A673 (cell line): ENCODE data around the gene LAMA5. TPM values are rescaled to one million over a fixed set of nuclear protein-coding genes. Genes with fewer than 3 reads are reported as not detected.

Source experiments
- BruUV-seq: library from RNA; stranded (reverse); fragments of 400-500 nt; replicated peaks from 2 replicates; lab custom pipeline; 2021; lab: Mats Ljungman, UMichigan
- CTCF ChIA-PET: fragments of 300-600 bp; sonication (Branson Sonifier 250); formaldehyde crosslinking; loops from one replicate; lab custom pipeline; 2022; ENCODE audit warnings: antibody characterized with exemption; lab: Charles Lee
- POLR2A ChIA-PET: fragments of 300-600 bp; sonication (Branson Sonifier 250); formaldehyde crosslinking; loops from one replicate; lab custom pipeline; 2022; ENCODE audit warnings: antibody characterized with exemption; ENCODE audit not compliant: low non-redundant PET; lab: Charles Lee
- DNase-seq: peaks from one replicate; pipeline ENCODE4 v3.0.0-alpha.2; 2015; ENCODE audit warnings: low spot score
- H3K27ac ChIP-seq: fragments of 200-600 bp; sonication (generic); 2 replicates; pipeline ENCODE4 v1.5.1; 2016; ENCODE audit warnings: mixed run types, low read depth, mild to moderate bottlenecking, mixed read lengths, antibody characterized with exemption, low read length; ENCODE audit not compliant: poor library complexity, severe bottlenecking
- H3K27me3 ChIP-seq: fragments of 200-600 bp; sonication (generic); replicated peaks from 2 replicates; pipeline ENCODE4 v1.6.1; 2017; ENCODE audit warnings: mixed run types, low read depth, mild to moderate bottlenecking, mixed read lengths, antibody characterized with exemption, low read length; ENCODE audit not compliant: insufficient read depth, poor library complexity
- H3K36me3 ChIP-seq: fragments of 200-600 bp; sonication (generic); 2 replicates; pipeline ENCODE4 v1.6.1; 2016; ENCODE audit warnings: mixed run types, mild to moderate bottlenecking, mixed read lengths, antibody characterized with exemption, low read length; ENCODE audit not compliant: insufficient read depth, poor library complexity, severe bottlenecking
- H3K4me1 ChIP-seq: fragments of 200-600 bp; sonication (generic); 2 replicates; pipeline ENCODE4 v1.6.1; 2017; ENCODE audit warnings: mixed run types, mild to moderate bottlenecking, mixed read lengths, antibody characterized with exemption, low read length; ENCODE audit not compliant: insufficient read depth, poor library complexity, severe bottlenecking
- H3K4me3 ChIP-seq: fragments of 200-600 bp; sonication (generic); 2 replicates; pipeline ENCODE4 v1.5.1; 2016; ENCODE audit warnings: low read depth, mixed run types, mild to moderate bottlenecking, mixed read lengths, low read length; ENCODE audit not compliant: poor library complexity, severe bottlenecking
- H3K9me3 ChIP-seq: fragments of 200-600 bp; sonication (generic); 2 replicates; pipeline ENCODE4 v1.6.1; 2016; ENCODE audit warnings: mixed run types, low read depth, mild to moderate bottlenecking, mixed read lengths, antibody characterized with exemption, low read length; ENCODE audit not compliant: poor library complexity, severe bottlenecking
- EZH2 ChIP-seq: fragments of 200-600 bp; sonication (generic); IDR thresholded peaks from 2 replicates; pipeline ENCODE4 v1.6.1; 2017; ENCODE audit warnings: borderline replicate concordance, low read depth, mild to moderate bottlenecking, mixed read lengths, antibody characterized with exemption, low read length; ENCODE audit not compliant: poor library complexity, severe bottlenecking
- intact Hi-C: fragments of 100-400 bp; cut with micrococcal nuclease; formaldehyde crosslinking; loops from one replicate; pipeline ENCODE4 v1.10.0; 2022; ENCODE audit not compliant: unreplicated experiment
- total RNA-seq: library from RNA; stranded (reverse); gene quantifications from 2 replicates; pipeline ENCODE4 v1.2.3, GENCODE V29; 2021
- TF ChIP-seq, protein P1 (sequence below): fragments of 300-800, 200-600 bp; sonication (generic); conservative IDR thresholded peaks from 2 replicates; pipeline ENCODE4 v1.5.1; 2017; ENCODE audit warnings: low read depth, mild to moderate bottlenecking, antibody characterized with exemption, low read length, moderate library complexity, mixed read lengths

LAMA5 gene
- total RNA-seq, 1 experiment from 2014 or later, result 4.2 TPM

DNA sequence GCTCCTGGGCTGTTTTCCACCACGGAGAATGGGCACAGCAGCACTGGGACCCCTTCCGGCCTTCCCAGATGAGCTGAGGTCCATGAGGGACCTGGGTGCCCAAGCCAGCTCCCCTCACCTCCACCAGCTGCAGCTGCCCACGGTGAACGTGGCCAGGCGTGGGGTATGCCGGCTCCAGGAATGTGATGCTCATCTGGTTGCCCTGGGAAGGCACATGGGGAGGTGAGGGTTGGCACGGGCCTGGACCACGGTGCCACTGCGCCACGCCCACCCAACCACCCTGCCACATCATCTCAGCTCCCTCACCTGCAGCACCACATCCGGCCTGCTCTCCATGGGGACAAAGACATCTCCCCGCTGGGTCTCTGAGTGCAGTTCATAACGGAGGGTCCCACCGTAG is 40.6 kb downstream of the LAMA5 start:
- Histone ChIP-seq H3K4me1 (no peaks in the 10 kb centered on the region), H3K4me3 (no peak overlapping the region), H3K9me3 (no peaks in the 10 kb centered on the region), H3K27me3 (no peaks in the 10 kb centered on the region), H3K27ac (no peak overlapping the region), H3K36me3 (no peaks in the 10 kb centered on the region)
- DNase-seq, result no peak
- TF ChIP-seq, protein P1, sequence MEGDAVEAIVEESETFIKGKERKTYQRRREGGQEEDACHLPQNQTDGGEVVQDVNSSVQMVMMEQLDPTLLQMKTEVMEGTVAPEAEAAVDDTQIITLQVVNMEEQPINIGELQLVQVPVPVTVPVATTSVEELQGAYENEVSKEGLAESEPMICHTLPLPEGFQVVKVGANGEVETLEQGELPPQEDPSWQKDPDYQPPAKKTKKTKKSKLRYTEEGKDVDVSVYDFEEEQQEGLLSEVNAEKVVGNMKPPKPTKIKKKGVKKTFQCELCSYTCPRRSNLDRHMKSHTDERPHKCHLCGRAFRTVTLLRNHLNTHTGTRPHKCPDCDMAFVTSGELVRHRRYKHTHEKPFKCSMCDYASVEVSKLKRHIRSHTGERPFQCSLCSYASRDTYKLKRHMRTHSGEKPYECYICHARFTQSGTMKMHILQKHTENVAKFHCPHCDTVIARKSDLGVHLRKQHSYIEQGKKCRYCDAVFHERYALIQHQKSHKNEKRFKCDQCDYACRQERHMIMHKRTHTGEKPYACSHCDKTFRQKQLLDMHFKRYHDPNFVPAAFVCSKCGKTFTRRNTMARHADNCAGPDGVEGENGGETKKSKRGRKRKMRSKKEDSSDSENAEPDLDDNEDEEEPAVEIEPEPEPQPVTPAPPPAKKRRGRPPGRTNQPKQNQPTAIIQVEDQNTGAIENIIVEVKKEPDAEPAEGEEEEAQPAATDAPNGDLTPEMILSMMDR, result no peak
- no peak for TF ChIP-seq EZH2
- POLR2A ChIA-PET, result no interaction called here
- BruUV-seq, result no TSS peak
- intact Hi-C loops, result no loop called here
- CTCF ChIA-PET, result no interaction called here

DNA sequence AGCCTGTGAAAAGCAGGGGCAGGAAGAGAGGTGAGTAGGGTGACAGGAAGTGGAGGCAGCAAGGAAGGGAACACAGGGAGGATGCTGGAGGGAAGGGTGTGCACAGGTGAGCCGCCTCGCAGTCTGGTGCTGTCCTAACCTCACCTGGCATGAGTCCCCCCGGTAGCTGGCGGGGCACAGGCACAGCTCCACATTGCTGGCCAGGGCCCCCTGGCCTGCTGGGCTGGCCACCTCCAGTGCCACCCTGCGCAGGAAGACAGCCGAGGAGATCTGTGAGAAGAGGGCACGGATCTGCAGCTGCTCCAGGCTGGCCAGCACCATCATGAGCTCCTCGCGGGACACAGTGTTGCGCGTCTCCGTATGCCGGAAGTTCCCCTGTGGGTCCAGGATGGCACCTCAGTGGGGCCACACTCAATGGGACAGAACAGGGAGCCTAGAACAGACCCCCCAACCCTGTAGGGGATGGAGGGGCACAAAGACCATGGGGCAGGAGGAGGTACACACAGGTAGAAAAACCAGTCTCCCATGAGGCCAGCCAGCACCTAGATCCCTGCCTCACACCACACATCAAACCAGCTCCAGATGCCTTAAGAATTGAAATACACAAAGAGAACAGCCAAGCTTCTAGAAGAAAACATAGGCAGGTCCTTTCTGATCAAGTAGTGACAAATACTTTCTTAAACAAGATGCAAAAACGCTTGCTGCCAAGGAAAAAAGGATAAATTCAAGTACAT is 41.8 kb downstream of the LAMA5 start:
- intact Hi-C loops, result no loop called here
- Histone ChIP-seq H3K4me1 (no peaks in the 10 kb centered on the region), H3K9me3 (no peaks in the 10 kb centered on the region), H3K4me3 (no peak overlapping the region), H3K27ac (no peak overlapping the region), H3K27me3 (no peaks in the 10 kb centered on the region), H3K36me3 (no peaks in the 10 kb centered on the region)
- CTCF ChIA-PET, result no interaction called here
- no TSS peak for BruUV-seq
- TF ChIP-seq EZH2, result no peak
- TF ChIP-seq, protein P1, result no peak
- no peak for DNase-seq
- POLR2A ChIA-PET, result no interaction called here

DNA sequence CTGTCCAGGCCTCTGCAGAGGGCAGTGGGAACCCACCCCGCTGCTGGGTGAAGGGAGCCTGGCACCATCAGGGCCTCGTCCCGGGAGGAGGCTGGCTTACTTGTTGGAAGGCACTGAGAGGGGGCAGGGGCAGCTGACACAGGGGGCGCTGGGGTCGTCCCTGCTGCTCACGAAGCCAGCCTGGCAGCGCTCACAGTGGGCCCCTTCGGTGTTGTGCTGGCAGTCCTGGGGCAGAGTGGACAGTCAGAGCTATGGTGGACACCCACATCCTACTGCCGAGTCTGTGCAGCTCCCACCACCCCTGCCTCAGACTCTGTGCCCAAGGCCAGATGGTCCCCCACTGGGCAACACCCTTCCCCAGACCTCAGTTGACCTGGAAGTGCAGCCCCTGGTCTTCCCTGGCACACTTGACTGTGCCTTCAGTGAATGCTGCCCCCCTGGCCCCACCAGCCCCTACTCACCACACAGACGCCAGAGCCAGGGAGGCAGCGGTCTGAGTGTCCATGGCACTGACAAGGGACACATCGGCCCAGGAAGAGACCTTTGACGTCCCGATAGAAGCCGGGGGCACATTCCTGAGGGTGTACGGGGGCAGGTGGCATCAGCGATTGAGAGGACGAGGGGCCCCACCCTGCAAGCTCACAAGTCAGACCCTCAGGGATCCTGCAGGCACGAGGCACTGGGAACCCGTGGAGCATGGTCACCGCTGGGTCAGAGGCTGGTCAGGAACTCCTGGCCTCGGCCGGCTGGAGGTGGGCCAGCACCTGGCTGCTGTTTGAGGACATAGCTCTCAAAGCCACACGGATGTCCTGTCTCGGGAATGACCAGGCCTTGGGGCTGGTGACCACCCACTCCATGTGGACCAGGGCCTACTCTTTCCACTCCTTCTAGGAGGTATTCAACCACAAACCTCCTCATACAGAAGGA is 42.9 kb downstream of the LAMA5 start:
- Histone ChIP-seq H3K36me3 (no peaks in the 10 kb centered on the region), H3K27ac (no peak overlapping the region), H3K4me3 (no peak overlapping the region), H3K27me3 (no peaks in the 10 kb centered on the region), H3K4me1 (no peaks in the 10 kb centered on the region), H3K9me3 (no peaks in the 10 kb centered on the region)
- ChIA-PET CTCF (no interaction called here), POLR2A (no interaction called here)
- TF ChIP-seq EZH2, result no peak
- intact Hi-C loops, result no loop called here
- BruUV-seq, result no TSS peak
- DNase-seq, result no peak
